Stimulated activated CD8-positive, alpha-beta memory T cell treated with anti-CD3 and anti-CD28 coated beads, Interleukin-15, amount 100 ng/mL, for 4 hours (primary cell): ENCODE results near the gene PAIP2.
A peak's percentile ranks its signal among the peaks of the same experiment; 100 is the strongest.
"Not testable (repeated sequence)": the region's sequence is repeated elsewhere in the genome, so short reads cannot be mapped to it uniquely, and the experiment has no call there.

ENCODE experiments used
- DNase-seq, 2 donors: peaks; one replicate each; pipeline ENCODE4 v3.0.0-alpha.2; 2020; ENCODE audit warnings: low read depth in 2 of 2

Gene PAIP2

DNA sequence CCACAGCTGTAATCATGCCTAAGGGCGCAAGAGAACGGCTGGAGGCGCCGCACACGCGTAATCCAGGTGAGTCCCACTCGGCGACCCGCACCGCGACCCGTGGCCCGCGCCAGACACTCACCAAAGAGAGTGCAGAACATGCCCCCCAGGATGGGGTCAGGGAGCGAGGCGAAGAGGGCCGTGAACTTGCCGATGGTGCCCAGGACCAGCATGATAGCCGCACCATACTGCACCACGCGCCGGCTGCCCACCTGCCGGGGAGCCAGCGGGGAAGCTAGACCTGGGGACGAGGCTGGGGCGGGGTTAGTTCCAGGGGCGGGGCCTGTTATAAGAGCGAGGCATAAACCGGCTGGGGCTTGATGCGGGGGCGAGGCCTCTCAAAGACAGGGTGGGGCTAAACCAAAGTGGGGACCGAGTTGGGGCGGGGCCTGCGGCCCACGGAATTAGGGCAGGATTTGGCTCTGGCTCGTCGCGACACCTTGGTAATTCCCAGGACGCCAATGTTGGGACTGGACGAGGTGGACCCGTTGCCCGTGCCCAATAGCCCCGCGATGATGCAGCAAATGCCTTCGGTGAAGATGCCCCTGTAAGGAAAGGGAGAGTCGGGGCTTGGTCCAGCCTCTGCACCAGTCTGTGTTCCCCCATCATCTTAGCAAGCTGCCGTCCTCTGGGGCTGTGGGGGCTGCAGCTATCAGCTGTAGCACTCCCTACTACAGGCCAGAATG, 36.6 kb downstream of the PAIP2 start:
- DNase-seq: no peak

- DNase-seq: no peak
Measured at GRCh38 chr5:139378941-139379361, 37.3 kb downstream of the PAIP2 start.

- no peak for DNase-seq
Measured at GRCh38 chr5:139379626-139380449, 38.2 kb downstream of the PAIP2 start.

GRCh38 chr5:139381837-139382761, 40.4 kb downstream of the PAIP2 start:
- no peak for DNase-seq

DNA sequence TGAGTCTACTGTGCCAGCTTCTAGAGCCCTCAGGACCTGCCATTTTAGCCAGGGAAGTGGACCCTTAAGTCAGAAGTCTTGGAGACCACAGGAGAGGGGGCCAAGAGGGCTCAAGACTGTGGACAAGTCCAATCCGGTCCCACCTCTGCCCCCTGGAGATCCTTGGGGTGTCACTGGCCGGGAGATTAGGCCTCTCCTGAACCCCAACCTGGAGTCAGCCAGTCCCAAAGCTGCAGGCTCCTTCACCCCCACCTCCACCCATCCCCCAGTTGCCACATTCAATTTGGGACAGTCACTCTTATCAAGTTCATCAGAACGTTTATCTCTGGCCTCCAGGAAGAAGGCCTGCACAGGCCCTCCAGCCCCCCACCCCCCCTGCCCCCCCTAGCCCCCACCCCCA, 41.2 kb downstream of the PAIP2 start:
- DNase-seq: no peak

DNA sequence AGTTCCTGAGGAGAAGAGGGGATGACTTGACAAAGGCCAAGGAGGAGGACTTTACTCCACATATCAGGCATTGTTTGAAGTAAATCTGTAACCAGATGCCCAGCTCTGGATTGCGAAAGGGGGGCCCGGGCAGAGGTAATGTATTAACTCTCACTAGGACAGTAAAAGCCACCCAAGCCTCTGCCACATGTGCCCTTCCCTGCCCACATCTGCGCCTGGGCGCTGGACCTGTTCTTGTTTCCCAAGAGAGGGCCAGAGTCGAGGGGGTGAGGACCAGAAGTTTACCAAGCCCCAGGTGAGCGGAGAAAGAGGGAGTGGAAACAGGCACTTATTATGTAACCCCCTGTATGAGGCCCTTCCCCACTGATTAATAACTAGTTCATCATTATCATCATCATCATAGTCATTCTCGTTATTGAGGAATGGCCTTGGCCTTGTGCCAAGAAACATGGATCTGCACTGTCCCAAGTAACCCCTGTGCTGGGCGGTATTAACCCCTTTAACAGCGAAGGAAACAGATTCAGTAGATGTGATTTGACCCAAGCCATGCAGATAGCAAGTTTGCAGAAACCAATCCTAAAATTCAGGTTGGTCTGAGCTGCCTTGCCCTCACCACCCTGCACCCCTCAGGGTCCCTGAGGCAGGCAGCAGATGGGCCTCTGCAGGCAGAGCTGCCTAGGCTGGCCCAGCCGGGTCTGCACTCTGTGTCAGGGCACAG, 41.8 kb downstream of the PAIP2 start, which contains the start of gene SLC23A1:
Gene SLC23A1, minus strand, starts transcription at position 23 of the 718 bp plus-strand sequence. CDS start 44 bp downstream, outside the sequence.
- no peak for DNase-seq

GRCh38 chr5:139383993-139384590, 42.4 kb downstream of the PAIP2 start:
- no peak for DNase-seq

GRCh38 chr5:139384591-139385051, 43.0 kb downstream of the PAIP2 start:
- no peak for DNase-seq

DNA sequence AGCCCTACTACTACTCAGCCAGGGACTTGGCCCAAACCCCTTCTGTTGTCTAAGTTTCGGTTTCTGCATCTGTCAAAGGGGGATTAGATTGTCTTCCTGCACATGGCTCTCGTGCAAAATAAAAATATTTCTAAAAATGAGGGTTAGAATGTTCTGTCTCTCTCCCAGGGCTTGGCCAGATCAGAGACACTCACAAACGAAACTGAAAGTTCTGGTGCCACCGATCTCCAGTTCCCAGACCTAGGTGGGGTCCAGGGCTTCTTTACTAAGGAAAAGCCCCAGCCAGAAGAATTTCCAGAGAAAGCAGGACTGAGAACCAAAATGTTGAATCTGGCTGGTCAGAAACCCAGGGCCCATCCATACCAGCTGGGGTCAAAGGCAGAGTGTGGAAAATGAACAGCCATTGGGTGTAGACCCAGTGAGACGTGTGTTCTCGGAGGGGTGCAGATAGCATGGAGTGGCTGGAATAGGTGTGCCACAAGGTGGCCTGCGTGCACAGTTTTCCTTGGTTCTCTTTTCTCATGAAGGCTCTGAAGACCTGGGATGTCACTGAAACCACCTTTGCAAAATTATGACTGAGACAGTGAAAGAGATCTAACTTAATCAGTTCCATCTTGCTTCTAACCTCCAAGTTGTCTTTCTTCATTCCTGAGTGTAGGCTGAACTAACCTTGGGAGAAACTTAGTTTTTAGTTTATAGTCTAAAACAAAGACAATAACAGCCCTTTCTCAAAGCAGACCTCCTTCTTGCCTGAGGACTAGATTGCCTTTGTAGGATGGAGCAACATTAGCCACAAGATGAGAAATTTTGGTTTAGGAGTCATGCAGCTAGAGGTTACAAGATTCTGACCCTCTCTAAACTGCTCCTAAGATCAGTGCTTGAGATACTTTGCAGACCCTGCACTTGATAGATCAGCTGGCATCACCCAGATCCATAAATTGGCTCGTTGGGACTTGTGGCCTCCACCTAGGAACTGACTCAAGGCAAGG, 43.7 kb downstream of the PAIP2 start:
- no peak for DNase-seq

- no peak for DNase-seq
Measured at GRCh38 chr5:139386050-139386438, 44.4 kb downstream of the PAIP2 start.

- DNase-seq: not testable (repeated sequence)
Measured at GRCh38 chr5:139386956-139387355, 45.3 kb downstream of the PAIP2 start.

DNA sequence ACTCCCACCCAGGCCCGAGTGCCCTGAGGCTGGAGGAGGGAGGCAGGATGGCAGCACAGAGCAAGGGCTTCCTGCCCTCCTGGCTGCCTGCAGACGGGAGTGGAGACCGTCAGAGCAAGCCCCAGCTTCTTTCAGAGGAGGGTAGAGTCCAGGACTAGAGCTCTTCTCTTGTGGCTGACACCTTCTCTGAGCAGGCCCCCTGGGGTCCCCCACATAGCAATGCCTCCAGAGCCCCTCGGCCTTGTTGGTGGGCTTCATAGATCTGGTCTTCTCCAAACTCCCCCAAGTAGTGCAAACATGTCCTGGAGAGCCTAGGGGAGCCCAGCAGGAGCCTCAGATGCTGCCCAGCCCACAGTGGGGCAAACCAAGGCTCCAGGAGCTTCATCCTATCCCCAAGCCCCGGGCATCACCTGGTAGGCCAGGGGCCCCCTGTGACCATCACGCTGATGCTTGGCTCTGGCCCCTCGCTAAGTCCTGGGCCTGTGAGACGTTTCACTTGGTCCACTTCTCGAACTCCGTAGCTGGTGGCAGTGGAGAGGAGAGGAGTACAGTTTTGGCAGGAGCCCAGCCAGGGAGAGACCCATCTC, 46.0 kb downstream of the PAIP2 start:
- DNase-seq: no peak

DNA sequence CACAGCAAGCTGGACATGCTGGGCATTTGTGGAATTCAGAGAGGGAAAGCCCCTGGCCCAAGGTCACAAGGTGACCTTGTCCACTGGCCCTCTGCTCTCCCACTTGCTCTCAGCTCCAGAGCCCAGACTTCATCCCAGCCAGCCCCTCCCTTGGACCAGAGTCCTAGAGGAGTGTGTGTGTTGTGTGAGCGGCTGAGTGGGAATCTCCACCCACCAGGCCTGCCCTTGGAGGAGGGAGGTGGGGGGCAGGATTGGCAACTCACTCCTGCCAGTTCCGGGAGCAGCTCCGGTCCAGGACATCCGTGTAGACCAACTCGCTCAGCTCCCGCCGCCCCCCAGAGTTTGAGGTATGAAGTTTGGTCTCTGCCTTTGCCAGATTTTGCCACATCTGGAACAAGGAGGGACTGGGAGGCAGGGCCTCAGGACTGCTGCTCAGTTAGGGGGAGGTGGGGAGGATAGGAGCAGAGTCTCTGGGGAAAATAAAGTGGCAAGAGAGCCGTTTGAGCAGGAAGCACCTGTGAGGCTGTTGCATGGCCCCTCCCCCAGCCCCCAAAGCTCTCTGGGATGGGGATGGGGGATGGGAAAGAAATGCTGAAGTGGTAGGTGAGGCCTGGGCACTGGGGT, 46.7 kb downstream of the PAIP2 start:
- no peak for DNase-seq

DNA sequence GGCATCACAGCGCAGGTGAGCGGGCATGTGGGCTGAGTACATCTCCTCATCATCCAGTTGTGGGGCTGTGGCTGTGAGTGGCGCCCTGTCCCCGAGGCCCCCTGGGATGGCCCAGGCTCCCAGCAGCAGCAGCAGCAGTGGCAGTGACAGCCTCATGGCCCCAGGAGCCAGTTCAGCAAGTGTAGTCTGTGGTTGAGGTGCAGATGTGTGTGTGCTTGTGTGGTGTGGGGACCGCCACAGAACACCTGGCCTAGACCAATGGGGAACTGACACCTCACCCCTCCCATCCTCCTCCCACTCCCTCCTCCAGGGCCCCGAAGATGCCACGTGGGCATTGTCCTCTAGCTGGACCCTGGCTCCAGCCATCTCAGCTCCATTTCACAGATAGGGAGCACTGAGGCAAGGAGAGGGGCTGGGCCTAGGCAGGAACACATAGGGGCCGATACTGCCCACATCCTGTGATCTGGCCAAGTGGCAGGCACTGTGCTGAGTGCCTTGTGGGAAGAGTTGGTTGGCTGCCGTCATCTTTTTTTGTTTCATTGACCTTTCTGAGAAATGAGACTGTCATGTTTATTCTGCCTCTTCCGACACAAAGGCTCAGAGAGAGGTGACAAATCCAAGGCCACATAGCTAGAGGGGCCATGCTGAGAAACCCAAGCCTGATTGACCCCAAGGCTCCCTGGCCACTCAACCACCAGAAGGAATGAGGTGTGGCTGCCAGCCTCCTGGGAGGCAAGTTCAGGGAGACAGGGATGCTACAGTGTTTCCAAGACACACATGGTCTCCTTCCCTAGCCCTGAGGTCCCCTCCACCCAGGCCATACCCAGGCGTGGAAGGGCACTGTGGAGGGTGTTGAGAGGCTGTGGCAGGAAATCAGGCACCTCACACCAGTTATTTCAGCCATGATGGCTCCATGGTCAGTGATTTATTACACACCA, 48.3 kb downstream of the PAIP2 start, which contains the start of gene MZB1:
Gene MZB1, minus strand, starts transcription at position 213 of the 938 bp plus-strand sequence. Its CDS starts 57 bp downstream, at position 156.
- DNase-seq: peak; percentile 51

GRCh38 chr5:139390639-139391569, 49.2 kb downstream of the PAIP2 start:
- DNase-seq: no peak
